ENCODE results near the gene SNCB. TPM values are rescaled to one million over a fixed set of nuclear protein-coding genes. Genes with fewer than 3 reads are reported as not detected.

SNCB gene
- total RNA-seq, 4 donors from 2014 or later = not detected

- Histone ChIP-seq H3K4me3 (no peak overlapping the region), H3K27me3 (peaks cover 39% of the 10 kb centered on the region), H3K36me3 (no peaks in the 10 kb centered on the region), H3K27ac (no peak overlapping the region), H3K4me1 (peaks cover 3% of the 10 kb centered on the region), H3K9me3 (no peaks in the 10 kb centered on the region)
- no peak for DNase-seq (ENCODE audit: low spot score in 2 of 2)
- no peak for TF ChIP-seq POLR2A (IDR thresholded peaks at IDR 0.05)
- TF ChIP-seq CTCF (IDR thresholded peaks at IDR 0.05) = no peak
- TF ChIP-seq POLR2AphosphoS5 (IDR thresholded peaks at IDR 0.05) = no peak
- no peak for TF ChIP-seq EP300 (IDR thresholded peaks at IDR 0.05)
- WGBS = 69% methylated on average over 18 of the region's 18 CpGs
Observed at GRCh38 chr5:176671890-176672747, 41.8 kb upstream of the SNCB start.

DNA sequence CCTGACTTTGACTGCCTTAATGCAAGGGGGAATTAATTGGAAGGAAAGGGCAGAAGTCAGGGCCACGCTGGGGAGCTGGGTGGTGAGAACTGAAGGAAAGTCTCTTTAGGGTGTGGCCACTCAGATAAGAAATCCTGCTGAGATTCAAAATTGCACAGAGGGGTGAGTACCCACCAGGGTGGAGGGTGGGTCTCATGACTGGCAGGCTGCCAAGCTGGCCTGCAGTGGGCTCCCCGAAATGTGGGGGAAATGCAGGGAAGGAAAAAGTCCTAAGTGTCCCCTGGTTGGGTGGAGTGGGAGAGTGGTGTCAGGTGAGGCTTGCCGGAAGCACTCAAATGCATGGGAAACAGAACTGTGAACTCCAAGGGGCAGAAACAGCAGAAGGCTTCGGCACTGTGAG lies 41.1 kb upstream of the SNCB start:
- Histone ChIP-seq H3K9me3 (no peaks in the 10 kb centered on the region), H3K27ac (no peak overlapping the region), H3K4me3 (no peak overlapping the region), H3K4me1 (no peaks in the 10 kb centered on the region), H3K27me3 (peaks cover 34% of the 10 kb centered on the region), H3K36me3 (no peaks in the 10 kb centered on the region)
- TF ChIP-seq POLR2AphosphoS5 (IDR thresholded peaks at IDR 0.05) (no peak), EP300 (IDR thresholded peaks at IDR 0.05) (no peak), POLR2A (IDR thresholded peaks at IDR 0.05) (no peak), CTCF (IDR thresholded peaks at IDR 0.05) (no peak)
- no peak for DNase-seq (ENCODE audit: low spot score in 2 of 2)
- 62% methylated on average over 4 of the region's 4 CpGs for WGBS

- H3K9me3 ChIP-seq = no peaks in the 10 kb centered on the region
- H3K36me3 ChIP-seq = no peaks in the 10 kb centered on the region
- H3K4me1 ChIP-seq = no peaks in the 10 kb centered on the region
- DNase-seq (ENCODE audit: low spot score in 2 of 2) = no peak
- no peak overlapping the region for H3K4me3 ChIP-seq
- TF ChIP-seq CTCF (IDR thresholded peaks at IDR 0.05) (no peak), EP300 (IDR thresholded peaks at IDR 0.05) (no peak), POLR2A (IDR thresholded peaks at IDR 0.05) (no peak), POLR2AphosphoS5 (IDR thresholded peaks at IDR 0.05) (no peak)
- peaks cover 34% of the 10 kb centered on the region for H3K27me3 ChIP-seq
- WGBS = 82% methylated on average over 8 of the region's 8 CpGs
- no peak overlapping the region for H3K27ac ChIP-seq
Observed at GRCh38 chr5:176670449-176670848, 40.1 kb upstream of the SNCB start.

DNA sequence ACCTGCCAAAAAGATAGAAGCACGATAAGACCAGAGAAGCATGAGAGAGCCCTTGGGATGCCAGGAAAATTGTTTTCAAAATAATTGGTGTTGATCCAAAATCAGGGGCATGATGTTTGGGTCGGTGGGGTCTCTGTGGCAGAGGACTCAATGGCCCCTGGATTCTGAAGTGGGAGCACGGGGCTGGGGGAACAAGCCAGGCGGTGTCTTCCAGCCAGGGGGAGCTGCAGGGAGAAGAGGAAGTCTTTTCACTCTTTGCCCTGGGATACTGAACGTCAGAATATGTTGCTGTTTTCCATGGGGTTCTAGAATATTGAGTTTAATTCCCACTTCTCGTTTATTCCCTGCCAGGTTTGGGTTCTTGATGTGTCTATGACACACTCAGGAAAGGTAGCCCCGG lies 37.3 kb upstream of the SNCB start:
- 69% methylated on average over 7 of the region's 7 CpGs for WGBS
- H3K36me3 ChIP-seq = no peaks in the 10 kb centered on the region
- TF ChIP-seq POLR2A (IDR thresholded peaks at IDR 0.05) (no peak), POLR2AphosphoS5 (IDR thresholded peaks at IDR 0.05) (no peak), CTCF (IDR thresholded peaks at IDR 0.05) (no peak), EP300 (IDR thresholded peaks at IDR 0.05) (no peak)
- no peak for DNase-seq (ENCODE audit: low spot score in 2 of 2)
- no peaks in the 10 kb centered on the region for H3K9me3 ChIP-seq
- no peak overlapping the region for H3K27ac ChIP-seq
- no peak overlapping the region for H3K4me3 ChIP-seq
- no peaks in the 10 kb centered on the region for H3K4me1 ChIP-seq
- peaks cover 50% of the 10 kb centered on the region for H3K27me3 ChIP-seq

DNA sequence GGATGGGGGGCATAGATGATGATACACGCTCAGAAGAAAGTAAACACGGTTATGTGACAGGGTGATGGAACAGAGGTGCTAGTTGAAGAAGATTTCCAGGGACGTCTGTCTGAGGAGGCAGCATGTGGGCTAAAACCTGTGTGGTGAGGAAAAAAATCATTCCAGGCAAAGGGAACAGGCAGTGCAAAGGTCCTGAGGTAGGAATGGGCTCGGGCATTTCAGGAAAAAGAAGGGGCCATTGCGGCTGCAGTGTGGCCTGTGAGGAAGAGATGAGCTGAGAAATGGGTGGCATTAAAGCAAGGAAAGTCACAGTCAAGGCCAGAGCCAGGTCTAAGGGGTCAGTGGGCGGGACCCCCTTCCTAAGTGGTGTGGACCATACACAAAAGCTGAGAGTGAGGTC lies 35.2 kb upstream of the SNCB start:
- Histone ChIP-seq H3K4me1 (no peaks in the 10 kb centered on the region), H3K27me3 (peaks cover 40% of the 10 kb centered on the region), H3K4me3 (no peak overlapping the region), H3K27ac (no peak overlapping the region), H3K36me3 (no peaks in the 10 kb centered on the region), H3K9me3 (no peaks in the 10 kb centered on the region)
- WGBS = 88% methylated on average over 6 of the region's 6 CpGs
- no peak for DNase-seq (ENCODE audit: low spot score in 2 of 2)
- no peak for TF ChIP-seq EP300 (IDR thresholded peaks at IDR 0.05)
- TF ChIP-seq POLR2AphosphoS5 (IDR thresholded peaks at IDR 0.05) = no peak
- TF ChIP-seq POLR2A (IDR thresholded peaks at IDR 0.05) = no peak
- no peak for TF ChIP-seq CTCF (IDR thresholded peaks at IDR 0.05)
